Activated CD8-positive, alpha-beta T cell treated with anti-CD3 and anti-CD28 coated beads, Interleukin-2, amount 10 ng/mL, durations not matched to agents 7 days and 5 days (primary cell): ENCODE measurements around the gene THTPA. TPM values are rescaled to one million over a fixed set of nuclear protein-coding genes. Genes with fewer than 3 reads are reported as not detected.

Experiments used
- ATAC-seq: fragments of 150-1000 bp; cut with Tn5 transposase; one replicate; pipeline ENCODE4 v1.10.0; 2021; ENCODE audit warnings: moderate library complexity
- CTCF ChIA-PET: fragments of 350-600 bp; sonication (Branson Sonifier 250); formaldehyde crosslinking; loops from one replicate; lab custom pipeline; 2021; ENCODE audit warnings: antibody characterized with exemption; lab: Charles Lee
- POLR2A ChIA-PET: fragments of 350-600 bp; sonication (Branson Sonifier 250); formaldehyde crosslinking; loops from one replicate; lab custom pipeline; 2021; ENCODE audit warnings: antibody characterized with exemption; lab: Charles Lee
- DNase-seq: peaks from one replicate; pipeline ENCODE4 v3.0.0-alpha.2; 2020
- H3K27ac Mint-ChIP-seq: one replicate; pipeline ENCODE4 v1.8.0; 2021; ENCODE audit warnings: mild to moderate bottlenecking, mixed read lengths
- H3K27me3 Mint-ChIP-seq: one replicate; pipeline ENCODE4 v1.8.0; 2021; ENCODE audit warnings: low read depth, mixed read lengths
- H3K36me3 Mint-ChIP-seq: one replicate; pipeline ENCODE4 v1.8.0; 2021; ENCODE audit warnings: low read depth, mixed read lengths
- H3K4me1 Mint-ChIP-seq: one replicate; pipeline ENCODE4 v1.8.0; 2021; ENCODE audit warnings: low read depth, mixed read lengths
- H3K4me3 Mint-ChIP-seq: one replicate; pipeline ENCODE4 v1.8.0; 2021; ENCODE audit warnings: mild to moderate bottlenecking, mixed read lengths
- H3K9me3 Mint-ChIP-seq: one replicate; pipeline ENCODE4 v1.8.0; 2022; ENCODE audit warnings: mixed read lengths; ENCODE audit not compliant: insufficient read depth
- total RNA-seq, 2 experiments: library from RNA; stranded (reverse); gene quantifications; one replicate each; pipeline ENCODE4 v1.2.3, GENCODE V29; 2021

The THTPA gene
- 1 to 10 TPM; 7.3 to 9.8 TPM for total RNA-seq

GRCh38 chr14:23555882-23556699, at the start of gene THTPA:
TSS of gene THTPA (plus strand) at chr14:23556271. CDS start at chr14:23556758, 487 bp downstream.
- ChIA-PET POLR2A (interaction anchor here (0.5 to 2.9 kb wide), 7 partner anchors 11 to 1568 kb away, joined by 3 to 13 read pairs (median 3); partner anchors contain the start of genes AP1G2 and PABPN1), CTCF (interaction anchor here (0.7 to 10.5 kb wide), 5 partner anchors 16 to 229 kb away, joined by 3 to 266 read pairs (median 4); no protein-coding TSS in a partner anchor)
- H3K9me3 Mint-ChIP-seq = no peaks in the 10 kb centered on the region
- ATAC-seq = peak; percentile 86
- H3K36me3 Mint-ChIP-seq = peaks cover 26% of the 10 kb centered on the region
- H3K27me3 Mint-ChIP-seq = no peaks in the 10 kb centered on the region
- H3K4me3 Mint-ChIP-seq = peak within 1 kb of the TSS; percentile 95
- peak within 1 kb of the TSS; percentile 97 for H3K27ac Mint-ChIP-seq
- peaks cover 35% of the 10 kb centered on the region for H3K4me1 Mint-ChIP-seq
- DNase-seq = peak; percentile 96

GRCh38 chr14:23512156-23512555, 43.9 kb upstream of the THTPA start:
- CTCF ChIA-PET = interaction anchor here (1.1 to 1.3 kb wide), 2 partner anchors 27 to 44 kb away, joined by 3 read pairs; no protein-coding TSS in a partner anchor
- Mint-ChIP-seq H3K27ac (peak overlapping the region; percentile 81), H3K27me3 (no peaks in the 10 kb centered on the region), H3K9me3 (no peaks in the 10 kb centered on the region), H3K4me3 (peak overlapping the region; percentile 61), H3K36me3 (no peaks in the 10 kb centered on the region), H3K4me1 (peaks cover 9% of the 10 kb centered on the region)
- DNase-seq (no peak), ATAC-seq (no peak)
- POLR2A ChIA-PET = no interaction called here

- Mint-ChIP-seq H3K4me3 (no peak overlapping the region), H3K27ac (peak overlapping the region; percentile 21), H3K9me3 (no peaks in the 10 kb centered on the region), H3K4me1 (peaks cover 9% of the 10 kb centered on the region), H3K27me3 (no peaks in the 10 kb centered on the region), H3K36me3 (no peaks in the 10 kb centered on the region)
- DNase-seq = no peak
- ATAC-seq = no peak
- ChIA-PET CTCF (interaction anchor here (1.3 to 1.7 kb wide), 2 partner anchors 45 to 46 kb away, joined by 3 to 5 read pairs; no protein-coding TSS in a partner anchor), POLR2A (no interaction called here)
These were observed 42.9 kb upstream of the THTPA start for GRCh38 chr14:23513005-23513817.

- CTCF ChIA-PET = interaction anchor here (1.7 kb wide), 1 partner anchor 45 kb away, joined by 5 read pairs; no protein-coding TSS in a partner anchor
- Mint-ChIP-seq H3K9me3 (no peaks in the 10 kb centered on the region), H3K27me3 (no peaks in the 10 kb centered on the region), H3K27ac (peak overlapping the region; percentile 42), H3K36me3 (no peaks in the 10 kb centered on the region), H3K4me3 (no peak overlapping the region), H3K4me1 (peaks cover 9% of the 10 kb centered on the region)
- DNase-seq (no peak), ATAC-seq (no peak)
- POLR2A ChIA-PET = no interaction called here
These were observed 42.0 kb upstream of the THTPA start for GRCh38 chr14:23513818-23514643.

- ChIA-PET POLR2A (no interaction called here), CTCF (interaction anchor here (1.7 kb wide), 1 partner anchor 45 kb away, joined by 5 read pairs; no protein-coding TSS in a partner anchor)
- Mint-ChIP-seq H3K9me3 (no peaks in the 10 kb centered on the region), H3K4me1 (peaks cover 9% of the 10 kb centered on the region), H3K4me3 (no peak overlapping the region), H3K36me3 (no peaks in the 10 kb centered on the region), H3K27ac (peak overlapping the region; percentile 42), H3K27me3 (no peaks in the 10 kb centered on the region)
- no peak for DNase-seq
- no peak for ATAC-seq
These were observed 41.5 kb upstream of the THTPA start for GRCh38 chr14:23514644-23514957.

- CTCF ChIA-PET = interaction anchor here (1.2 kb wide), 1 partner anchor 13 kb away, joined by 4 read pairs; no protein-coding TSS in a partner anchor
- no peaks in the 10 kb centered on the region for H3K36me3 Mint-ChIP-seq
- DNase-seq (no peak), ATAC-seq (no peak)
- H3K4me1 Mint-ChIP-seq = peaks cover 4% of the 10 kb centered on the region
- no peak overlapping the region for H3K27ac Mint-ChIP-seq
- H3K9me3 Mint-ChIP-seq = no peaks in the 10 kb centered on the region
- H3K27me3 Mint-ChIP-seq = no peaks in the 10 kb centered on the region
- no peak overlapping the region for H3K4me3 Mint-ChIP-seq
- POLR2A ChIA-PET = no interaction called here
These were observed 38.3 kb upstream of the THTPA start for GRCh38 chr14:23517650-23518326.

GRCh38 chr14:23518709-23519108, 37.4 kb upstream of the THTPA start:
- H3K27ac Mint-ChIP-seq = no peak overlapping the region
- H3K4me1 Mint-ChIP-seq = no peaks in the 10 kb centered on the region
- no peaks in the 10 kb centered on the region for H3K27me3 Mint-ChIP-seq
- ChIA-PET POLR2A (no interaction called here), CTCF (no interaction called here)
- H3K9me3 Mint-ChIP-seq = no peaks in the 10 kb centered on the region
- no peak overlapping the region for H3K4me3 Mint-ChIP-seq
- DNase-seq (no peak), ATAC-seq (no peak)
- H3K36me3 Mint-ChIP-seq = no peaks in the 10 kb centered on the region

- H3K27ac Mint-ChIP-seq = no peak overlapping the region
- no peaks in the 10 kb centered on the region for H3K9me3 Mint-ChIP-seq
- H3K4me3 Mint-ChIP-seq = no peak overlapping the region
- ATAC-seq (no peak), DNase-seq (no peak)
- no peaks in the 10 kb centered on the region for H3K27me3 Mint-ChIP-seq
- CTCF ChIA-PET = interaction anchor here (0.8 kb wide), 1 partner anchor 192 kb away, joined by 3 read pairs; no protein-coding TSS in a partner anchor
- POLR2A ChIA-PET = no interaction called here
- H3K4me1 Mint-ChIP-seq = no peaks in the 10 kb centered on the region
- H3K36me3 Mint-ChIP-seq = no peaks in the 10 kb centered on the region
These were observed 35.1 kb upstream of the THTPA start for GRCh38 chr14:23520899-23521533.

GRCh38 chr14:23521785-23522640, 34.1 kb upstream of the THTPA start:
- Mint-ChIP-seq H3K4me1 (no peaks in the 10 kb centered on the region), H3K4me3 (no peak overlapping the region), H3K9me3 (no peaks in the 10 kb centered on the region), H3K36me3 (no peaks in the 10 kb centered on the region), H3K27me3 (no peaks in the 10 kb centered on the region), H3K27ac (no peak overlapping the region)
- ChIA-PET POLR2A (no interaction called here), CTCF (no interaction called here)
- ATAC-seq = no peak
- no peak for DNase-seq

- H3K36me3 Mint-ChIP-seq = no peaks in the 10 kb centered on the region
- CTCF ChIA-PET = no interaction called here
- H3K27ac Mint-ChIP-seq = no peak overlapping the region
- no peak for DNase-seq
- H3K9me3 Mint-ChIP-seq = no peaks in the 10 kb centered on the region
- H3K4me1 Mint-ChIP-seq = no peaks in the 10 kb centered on the region
- H3K4me3 Mint-ChIP-seq = no peak overlapping the region
- ATAC-seq = no peak
- POLR2A ChIA-PET = no interaction called here
- no peaks in the 10 kb centered on the region for H3K27me3 Mint-ChIP-seq
These were observed 33.4 kb upstream of the THTPA start for GRCh38 chr14:23522643-23523198.
